Muscle layer of colon (tissue), 2 donors: ENCODE data around the gene GEMIN7.

Experiments
- H3K27ac ChIP-seq: one replicate; pipeline ENCODE4 v1.7.0; 2013; ENCODE audit warnings: low read depth, mild to moderate bottlenecking, low read length, moderate library complexity
- H3K27me3 ChIP-seq, 2 donors: one replicate each; pipeline ENCODE4 v1.7.0; 2013; ENCODE audit warnings: low read length in 2 of 2, mild to moderate bottlenecking in 2 of 2; ENCODE audit not compliant: insufficient read depth in 2 of 2, control insufficient read depth in 1 of 2
- H3K36me3 ChIP-seq: one replicate; pipeline ENCODE4 v1.7.0; 2013; ENCODE audit warnings: mild to moderate bottlenecking, low read length; ENCODE audit not compliant: insufficient read depth
- H3K4me1 ChIP-seq: one replicate; pipeline ENCODE4 v1.7.0; 2013; ENCODE audit warnings: mild to moderate bottlenecking, low read length; ENCODE audit not compliant: insufficient read depth
- H3K4me3 ChIP-seq, 2 donors: one replicate each; pipeline ENCODE4 v1.7.0; 2013; ENCODE audit warnings: low read length in 2 of 2, low read depth in 1 of 2, mild to moderate bottlenecking in 1 of 2, moderate library complexity in 1 of 2
- H3K9ac ChIP-seq: one replicate; pipeline ENCODE4 v1.7.0; 2013; ENCODE audit warnings: low read length
- H3K9me3 ChIP-seq: one replicate; pipeline ENCODE4 v1.7.0; 2013; ENCODE audit warnings: mild to moderate bottlenecking, low read length
- donor health status: abdominal sarcoma.
- donor health status: Adenocarcinoma of cecum.

The GEMIN7 gene

GRCh38 chr19:45139286-45140143, 60.5 kb downstream of the GEMIN7 start:
- Histone ChIP-seq H3K4me1 (peaks cover 16% of the 10 kb centered on the region), H3K9ac (no peak overlapping the region), H3K36me3 (peaks cover 9% of the 10 kb centered on the region), H3K9me3 (no peaks in the 10 kb centered on the region), H3K27me3 (no peaks in the 10 kb centered on the region), H3K4me3 (no peak overlapping the region), H3K27ac (no peak overlapping the region)

- H3K36me3 ChIP-seq = peaks cover 9% of the 10 kb centered on the region
- no peaks in the 10 kb centered on the region for H3K27me3 ChIP-seq
- no peak overlapping the region for H3K9ac ChIP-seq
- no peak overlapping the region for H3K27ac ChIP-seq
- no peak overlapping the region for H3K4me3 ChIP-seq
- peaks cover 16% of the 10 kb centered on the region for H3K4me1 ChIP-seq
- H3K9me3 ChIP-seq = no peaks in the 10 kb centered on the region
Measured at GRCh38 chr19:45140144-45140503, 61.1 kb downstream of the GEMIN7 start.

GRCh38 chr19:45140533-45140932, 61.5 kb downstream of the GEMIN7 start:
- Histone ChIP-seq H3K9me3 (no peaks in the 10 kb centered on the region), H3K9ac (no peak overlapping the region), H3K4me3 (no peak overlapping the region), H3K27me3 (no peaks in the 10 kb centered on the region), H3K4me1 (peaks cover 16% of the 10 kb centered on the region), H3K27ac (no peak overlapping the region), H3K36me3 (peaks cover 9% of the 10 kb centered on the region)
